ENCODE measurements around the gene P2RX1.

Gene P2RX1

DNA sequence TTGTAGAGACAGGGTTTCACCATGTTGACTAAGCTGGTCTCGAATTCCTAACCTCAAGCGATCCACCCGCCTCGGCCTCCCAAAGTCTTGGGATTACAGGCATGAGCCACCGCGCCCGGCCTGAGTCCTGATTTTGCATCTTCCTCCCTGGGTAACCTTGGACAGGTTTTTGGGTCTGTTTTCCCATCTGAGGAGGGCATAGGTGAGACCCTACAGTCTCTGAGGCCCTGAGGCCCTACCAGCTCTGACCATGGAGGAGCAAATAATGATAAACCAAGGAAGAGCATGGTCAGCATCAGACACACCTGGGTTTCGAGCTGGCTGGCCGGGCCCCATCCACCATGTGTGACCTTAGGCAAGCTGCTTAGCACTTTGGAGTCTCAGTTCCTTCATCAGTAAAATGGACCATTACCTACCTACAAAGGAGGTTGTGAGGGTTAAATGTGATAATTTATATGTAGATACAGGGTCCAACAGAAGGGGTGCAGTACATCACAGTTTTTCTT is 69.0 kb downstream of the P2RX1 start:
- TF ChIP-seq, protein P1, sequence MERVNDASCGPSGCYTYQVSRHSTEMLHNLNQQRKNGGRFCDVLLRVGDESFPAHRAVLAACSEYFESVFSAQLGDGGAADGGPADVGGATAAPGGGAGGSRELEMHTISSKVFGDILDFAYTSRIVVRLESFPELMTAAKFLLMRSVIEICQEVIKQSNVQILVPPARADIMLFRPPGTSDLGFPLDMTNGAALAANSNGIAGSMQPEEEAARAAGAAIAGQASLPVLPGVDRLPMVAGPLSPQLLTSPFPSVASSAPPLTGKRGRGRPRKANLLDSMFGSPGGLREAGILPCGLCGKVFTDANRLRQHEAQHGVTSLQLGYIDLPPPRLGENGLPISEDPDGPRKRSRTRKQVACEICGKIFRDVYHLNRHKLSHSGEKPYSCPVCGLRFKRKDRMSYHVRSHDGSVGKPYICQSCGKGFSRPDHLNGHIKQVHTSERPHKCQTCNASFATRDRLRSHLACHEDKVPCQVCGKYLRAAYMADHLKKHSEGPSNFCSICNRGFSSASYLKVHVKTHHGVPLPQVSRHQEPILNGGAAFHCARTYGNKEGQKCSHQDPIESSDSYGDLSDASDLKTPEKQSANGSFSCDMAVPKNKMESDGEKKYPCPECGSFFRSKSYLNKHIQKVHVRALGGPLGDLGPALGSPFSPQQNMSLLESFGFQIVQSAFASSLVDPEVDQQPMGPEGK (CRISPR knock-in tag; IDR thresholded peaks at IDR 0.05; ENCODE audit: borderline replicate concordance): no peak
- no peak for TF ChIP-seq RARB (CRISPR knock-in tag; IDR thresholded peaks at IDR 0.05)
- TF ChIP-seq TCF4 (CRISPR knock-in tag; IDR thresholded peaks at IDR 0.05; ENCODE audit: borderline replicate concordance): no peak
- no peak for TF ChIP-seq BACH2 (CRISPR knock-in tag; IDR thresholded peaks at IDR 0.05; ENCODE audit: borderline replicate concordance)
- no peak for TF ChIP-seq ESRRG (CRISPR knock-in tag; IDR thresholded peaks at IDR 0.05)
- TF ChIP-seq ISL1 (CRISPR knock-in tag; IDR thresholded peaks at IDR 0.05): no peak
- TF ChIP-seq ARNTL (CRISPR knock-in tag; IDR thresholded peaks at IDR 0.05; ENCODE audit: borderline replicate concordance, low read depth): no peak
- no peak for TF ChIP-seq TOX (CRISPR knock-in tag; IDR thresholded peaks at IDR 0.05; ENCODE audit: borderline replicate concordance)
- no peak for TF ChIP-seq ZNF8 (CRISPR knock-in tag; IDR thresholded peaks at IDR 0.05)
- no peak for TF ChIP-seq ZFP3 (CRISPR knock-in tag; IDR thresholded peaks at IDR 0.05)
- TF ChIP-seq ZNF565 (CRISPR knock-in tag; conservative IDR thresholded peaks at IDR 0.05; ENCODE audit: low read depth): no peak
- TF ChIP-seq ZNF70 (CRISPR knock-in tag; IDR thresholded peaks at IDR 0.05): no peak
- TF ChIP-seq GLIS3 (CRISPR knock-in tag; IDR thresholded peaks at IDR 0.05): no peak
- TF ChIP-seq, protein P2, sequence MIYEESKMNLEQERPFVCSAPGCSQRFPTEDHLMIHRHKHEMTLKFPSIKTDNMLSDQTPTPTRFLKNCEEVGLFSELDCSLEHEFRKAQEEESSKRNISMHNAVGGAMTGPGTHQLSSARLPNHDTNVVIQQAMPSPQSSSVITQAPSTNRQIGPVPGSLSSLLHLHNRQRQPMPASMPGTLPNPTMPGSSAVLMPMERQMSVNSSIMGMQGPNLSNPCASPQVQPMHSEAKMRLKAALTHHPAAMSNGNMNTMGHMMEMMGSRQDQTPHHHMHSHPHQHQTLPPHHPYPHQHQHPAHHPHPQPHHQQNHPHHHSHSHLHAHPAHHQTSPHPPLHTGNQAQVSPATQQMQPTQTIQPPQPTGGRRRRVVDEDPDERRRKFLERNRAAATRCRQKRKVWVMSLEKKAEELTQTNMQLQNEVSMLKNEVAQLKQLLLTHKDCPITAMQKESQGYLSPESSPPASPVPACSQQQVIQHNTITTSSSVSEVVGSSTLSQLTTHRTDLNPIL (CRISPR knock-in tag; IDR thresholded peaks at IDR 0.05; ENCODE audit: low read depth): no peak
- no peak for TF ChIP-seq OSR1 (CRISPR knock-in tag; IDR thresholded peaks at IDR 0.05)
- TF ChIP-seq ZFP30 (CRISPR knock-in tag; IDR thresholded peaks at IDR 0.05): no peak
- TF ChIP-seq, protein P3, sequence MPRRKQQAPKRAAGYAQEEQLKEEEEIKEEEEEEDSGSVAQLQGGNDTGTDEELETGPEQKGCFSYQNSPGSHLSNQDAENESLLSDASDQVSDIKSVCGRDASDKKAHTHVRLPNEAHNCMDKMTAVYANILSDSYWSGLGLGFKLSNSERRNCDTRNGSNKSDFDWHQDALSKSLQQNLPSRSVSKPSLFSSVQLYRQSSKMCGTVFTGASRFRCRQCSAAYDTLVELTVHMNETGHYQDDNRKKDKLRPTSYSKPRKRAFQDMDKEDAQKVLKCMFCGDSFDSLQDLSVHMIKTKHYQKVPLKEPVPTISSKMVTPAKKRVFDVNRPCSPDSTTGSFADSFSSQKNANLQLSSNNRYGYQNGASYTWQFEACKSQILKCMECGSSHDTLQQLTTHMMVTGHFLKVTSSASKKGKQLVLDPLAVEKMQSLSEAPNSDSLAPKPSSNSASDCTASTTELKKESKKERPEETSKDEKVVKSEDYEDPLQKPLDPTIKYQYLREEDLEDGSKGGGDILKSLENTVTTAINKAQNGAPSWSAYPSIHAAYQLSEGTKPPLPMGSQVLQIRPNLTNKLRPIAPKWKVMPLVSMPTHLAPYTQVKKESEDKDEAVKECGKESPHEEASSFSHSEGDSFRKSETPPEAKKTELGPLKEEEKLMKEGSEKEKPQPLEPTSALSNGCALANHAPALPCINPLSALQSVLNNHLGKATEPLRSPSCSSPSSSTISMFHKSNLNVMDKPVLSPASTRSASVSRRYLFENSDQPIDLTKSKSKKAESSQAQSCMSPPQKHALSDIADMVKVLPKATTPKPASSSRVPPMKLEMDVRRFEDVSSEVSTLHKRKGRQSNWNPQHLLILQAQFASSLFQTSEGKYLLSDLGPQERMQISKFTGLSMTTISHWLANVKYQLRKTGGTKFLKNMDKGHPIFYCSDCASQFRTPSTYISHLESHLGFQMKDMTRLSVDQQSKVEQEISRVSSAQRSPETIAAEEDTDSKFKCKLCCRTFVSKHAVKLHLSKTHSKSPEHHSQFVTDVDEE (CRISPR knock-in tag; IDR thresholded peaks at IDR 0.05): no peak
- TF ChIP-seq CSDC2 (CRISPR knock-in tag; IDR thresholded peaks at IDR 0.05): no peak
- TF ChIP-seq ZC3H10 (CRISPR knock-in tag; IDR thresholded peaks at IDR 0.05): no peak
- no peak for ATAC-seq

All from SK-N-SH treated with all-trans-retinoic acid at 6 μM for 48 hours (cell line).